SK-N-SH treated with all-trans-retinoic acid at 6 μM for 48 hours (cell line): ENCODE results near the gene SCN4A.

Experiments used
- ARNTL ChIP-seq: fragments of 450-650 bp; formaldehyde crosslinking; IDR thresholded peaks from 2 replicates; pipeline ENCODE4 v1.5.0; 2020; ENCODE audit warnings: low read depth, mild to moderate bottlenecking, moderate library complexity, borderline replicate concordance
- ISL1 ChIP-seq: fragments of 250-450 bp; sonication (Bioruptor Pico); IDR thresholded peaks from 2 replicates; pipeline ENCODE4 v2.1.2; 2022; ENCODE audit warnings: mild to moderate bottlenecking, moderate library complexity
- PPARA ChIP-seq: fragments of 250-450 bp; sonication (Bioruptor Pico); IDR thresholded peaks from 2 replicates; pipeline ENCODE4 v1.5.0; 2020; ENCODE audit warnings: mild to moderate bottlenecking, borderline replicate concordance
- TCF4 ChIP-seq: fragments of 250-450 bp; sonication (Bioruptor Pico); IDR thresholded peaks from 2 replicates; pipeline ENCODE4 v1.8.0; 2021; ENCODE audit warnings: mild to moderate bottlenecking, moderate library complexity, borderline replicate concordance

DNA sequence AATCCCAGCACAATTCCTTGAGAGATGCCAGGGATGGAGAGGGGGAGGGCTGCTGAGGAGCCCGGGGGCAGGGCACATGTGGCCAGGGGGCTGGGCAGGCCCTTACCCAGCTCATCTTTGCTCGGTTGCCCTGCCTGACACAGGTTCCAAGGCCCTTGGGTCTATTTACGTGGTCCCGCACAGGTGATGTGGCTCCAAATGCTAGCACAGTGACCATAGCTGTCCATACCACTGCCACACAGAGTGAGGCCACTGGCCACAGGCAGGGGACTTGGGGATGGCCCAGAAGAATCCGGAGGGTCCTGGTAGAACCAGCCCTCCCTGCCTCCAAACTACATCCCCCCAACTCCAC lies 15.4 kb upstream of the SCN4A start:
- TF ChIP-seq TCF4 (no peak), PPARA (no peak), ARNTL (no peak), ISL1 (CRISPR knock-in tag) (no peak)
